ENCODE results near the gene PRPF19.
"Not testable (repeated sequence)": the region's sequence is repeated elsewhere in the genome, so short reads cannot be mapped to it uniquely, and the experiment has no call there.

The PRPF19 gene

GRCh38 chr11:60912223-60912850 is 6.0 kb upstream of the PRPF19 start:
- H3K27ac ChIP-seq, result no peak overlapping the region

GRCh38 chr11:60910711-60911380 is 4.5 kb upstream of the PRPF19 start:
- no peak for DNase-seq (ENCODE audit: low read depth, low spot score)
- no peak overlapping the region for H3K27ac ChIP-seq

More at GRCh38 chr11:60912223-60912850, 6.0 kb upstream of the PRPF19 start:
- no peak for DNase-seq (ENCODE audit: low read depth, low spot score)

- no peak overlapping the region for H3K27ac ChIP-seq
- DNase-seq (ENCODE audit: low read depth, low spot score), result no peak
These were observed 3.9 kb upstream of the PRPF19 start for GRCh38 chr11:60910281-60910687.

- not testable (repeated sequence) for H3K27ac ChIP-seq; DNase-seq (ENCODE audit: low read depth, low spot score)
These were observed 3.4 kb upstream of the PRPF19 start for GRCh38 chr11:60909680-60910280.

GRCh38 chr11:60908803-60909202 is 2.4 kb upstream of the PRPF19 start:
- no peak overlapping the region for H3K27ac ChIP-seq

GRCh38 chr11:60905551-60906113 is 753 bp downstream of the PRPF19 start:
- no peak for DNase-seq (ENCODE audit: low read depth, low spot score)
- H3K27ac ChIP-seq, result peak overlapping the region; percentile 90

More at GRCh38 chr11:60908803-60909202, 2.4 kb upstream of the PRPF19 start:
- no peak for DNase-seq (ENCODE audit: low read depth, low spot score)

- peak overlapping the region; percentile 90 for H3K27ac ChIP-seq
- no peak for DNase-seq (ENCODE audit: low read depth, low spot score)
These were observed 1.3 kb downstream of the PRPF19 start for GRCh38 chr11:60905047-60905446.

GRCh38 chr11:60902625-60903024 is 3.8 kb downstream of the PRPF19 start:
- DNase-seq (ENCODE audit: low read depth, low spot score), result no peak
- H3K27ac ChIP-seq, result no peak overlapping the region

GRCh38 chr11:60900673-60901404 is 5.5 kb downstream of the PRPF19 start:
- no peak overlapping the region for H3K27ac ChIP-seq
- DNase-seq (ENCODE audit: low read depth, low spot score), result no peak

- DNase-seq (ENCODE audit: low read depth, low spot score), result no peak
- H3K27ac ChIP-seq, result no peak overlapping the region
These were observed 6.4 kb downstream of the PRPF19 start for GRCh38 chr11:60899977-60900376.

GRCh38 chr11:60899046-60899936 is 7.1 kb downstream of the PRPF19 start:
- no peak for DNase-seq (ENCODE audit: low read depth, low spot score)
- H3K27ac ChIP-seq, result no peak overlapping the region

GRCh38 chr11:60897496-60897895 is 8.9 kb downstream of the PRPF19 start:
- H3K27ac ChIP-seq, result no peak overlapping the region
- no peak for DNase-seq (ENCODE audit: low read depth, low spot score)

- H3K27ac ChIP-seq, result no peak overlapping the region
- DNase-seq (ENCODE audit: low read depth, low spot score), result no peak
These were observed 10.7 kb downstream of the PRPF19 start for GRCh38 chr11:60895687-60896086.

GRCh38 chr11:60891103-60891741 is 15.2 kb downstream of the PRPF19 start:
- H3K27ac ChIP-seq, result no peak overlapping the region
- DNase-seq (ENCODE audit: low read depth, low spot score), result no peak

- no peak overlapping the region for H3K27ac ChIP-seq
- no peak for DNase-seq (ENCODE audit: low read depth, low spot score)
These were observed 15.7 kb downstream of the PRPF19 start for GRCh38 chr11:60890696-60891095.

GRCh38 chr11:60889869-60890311 is 16.5 kb downstream of the PRPF19 start:
- no peak overlapping the region for H3K27ac ChIP-seq
- no peak for DNase-seq (ENCODE audit: low read depth, low spot score)

- DNase-seq (ENCODE audit: low read depth, low spot score), result no peak
These were observed 18.8 kb downstream of the PRPF19 start for GRCh38 chr11:60887556-60887955.

GRCh38 chr11:60880643-60881282 is 25.6 kb downstream of the PRPF19 start:
- no peak overlapping the region for H3K27ac ChIP-seq
- DNase-seq (ENCODE audit: low read depth, low spot score), result no peak

More at GRCh38 chr11:60887556-60887955, 18.8 kb downstream of the PRPF19 start:
- H3K27ac ChIP-seq, result no peak overlapping the region

Data from epithelial cell of prostate (primary cell).